GM21381 (cell line): ENCODE measurements around the gene AP1G2.
A peak's percentile ranks its signal among the peaks of the same experiment; 100 is the strongest.
"Not testable (repeated sequence)": the region's sequence is repeated elsewhere in the genome, so short reads cannot be mapped to it uniquely, and the experiment has no call there.

ENCODE experiments used
- ATAC-seq: cut with Tn5 transposase; IDR thresholded peaks from one replicate; pipeline ENCODE4 v1.9.1; 2021; ENCODE audit warnings: mild to moderate bottlenecking, moderate library complexity; ENCODE audit not compliant: unreplicated experiment

The AP1G2 gene

GRCh38 chr14:23600806-23601205 is 33.2 kb upstream of the AP1G2 start:
- ATAC-seq, result no peak

GRCh38 chr14:23600322-23600707 is 32.7 kb upstream of the AP1G2 start:
- no peak for ATAC-seq

- ATAC-seq, result not testable (repeated sequence)
Measured at GRCh38 chr14:23594191-23594590, 26.6 kb upstream of the AP1G2 start.

GRCh38 chr14:23590198-23590597 is 22.6 kb upstream of the AP1G2 start:
- no peak for ATAC-seq

GRCh38 chr14:23589606-23590005 is 22.0 kb upstream of the AP1G2 start:
- ATAC-seq, result no peak

- ATAC-seq, result peak; percentile 97
Measured at GRCh38 chr14:23588884-23589598, 21.4 kb upstream of the AP1G2 start.

GRCh38 chr14:23584527-23585203 is 17.1 kb upstream of the AP1G2 start:
- ATAC-seq, result not testable (repeated sequence)

GRCh38 chr14:23583761-23584526 is 16.4 kb upstream of the AP1G2 start:
- not testable (repeated sequence) for ATAC-seq

GRCh38 chr14:23582906-23583760 is 15.5 kb upstream of the AP1G2 start:
- ATAC-seq, result no peak

GRCh38 chr14:23580948-23581281 is 13.3 kb upstream of the AP1G2 start:
- no peak for ATAC-seq

- ATAC-seq, result no peak
Measured at GRCh38 chr14:23580152-23580926, 12.7 kb upstream of the AP1G2 start.

- no peak for ATAC-seq
Measured at GRCh38 chr14:23579739-23580138, 12.1 kb upstream of the AP1G2 start.

- no peak for ATAC-seq
Measured at GRCh38 chr14:23579311-23579630, 11.7 kb upstream of the AP1G2 start.

- ATAC-seq, result no peak
Measured at GRCh38 chr14:23578560-23579310, 11.1 kb upstream of the AP1G2 start, which contains the start of gene JPH4. TSS of gene JPH4 (minus strand) at chr14:23578790. CDS start at chr14:23577453, 1,337 bp downstream.

GRCh38 chr14:23577710-23578392 is 10.3 kb upstream of the AP1G2 start:
- no peak for ATAC-seq

- ATAC-seq, result no peak
Measured at GRCh38 chr14:23577004-23577681, 9.6 kb upstream of the AP1G2 start.

GRCh38 chr14:23573384-23574015 is 5.9 kb upstream of the AP1G2 start:
- ATAC-seq, result no peak

- no peak for ATAC-seq
Measured at GRCh38 chr14:23572836-23573235, 5.2 kb upstream of the AP1G2 start.
